DLD1 (cell line): ENCODE data around the gene GJD3.
"Not testable (repeated sequence)": the region's sequence is repeated elsewhere in the genome, so short reads cannot be mapped to it uniquely, and the experiment has no call there.

Source experiments
- in situ Hi-C: cut with HindIII; loops from 2 replicates; pipeline ENCODE4 v1.10.0; 2017; ENCODE audit warnings: low sequenced_read_pairs

The GJD3 gene

DNA sequence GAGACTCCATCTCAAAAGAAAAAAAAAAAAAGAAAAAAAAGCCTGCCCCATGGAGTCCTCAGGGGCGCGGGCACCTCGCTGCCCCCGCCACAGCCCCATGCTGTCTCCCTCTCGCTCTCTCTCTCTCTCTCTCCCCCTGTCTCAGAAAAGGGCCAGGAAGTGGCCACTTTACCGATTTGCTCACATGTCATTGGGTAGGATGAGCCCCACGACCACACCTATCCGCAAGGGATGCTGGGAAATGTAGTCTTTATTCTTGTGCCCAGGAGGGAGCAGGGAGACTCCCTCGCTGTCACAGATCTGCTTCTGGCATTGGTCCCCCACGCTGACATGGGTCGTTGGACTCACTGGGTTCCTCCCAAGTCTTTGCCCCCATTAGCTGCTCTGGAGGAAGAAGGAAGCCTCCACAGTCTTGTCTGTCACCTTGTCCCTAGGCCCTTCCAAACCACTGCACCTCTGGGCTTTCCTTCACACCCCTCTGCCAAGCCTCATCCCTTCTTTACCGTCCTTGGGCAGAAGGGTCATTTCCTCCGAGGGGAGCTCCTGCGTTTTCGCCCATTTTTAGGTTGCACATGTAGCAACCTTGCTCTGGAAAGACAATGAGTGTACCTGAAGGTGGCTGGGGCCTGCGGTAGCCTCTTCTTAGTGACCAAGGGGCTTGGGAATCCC lies 6.9 kb upstream of the GJD3 start:
- in situ Hi-C loops = no loop called here

DNA sequence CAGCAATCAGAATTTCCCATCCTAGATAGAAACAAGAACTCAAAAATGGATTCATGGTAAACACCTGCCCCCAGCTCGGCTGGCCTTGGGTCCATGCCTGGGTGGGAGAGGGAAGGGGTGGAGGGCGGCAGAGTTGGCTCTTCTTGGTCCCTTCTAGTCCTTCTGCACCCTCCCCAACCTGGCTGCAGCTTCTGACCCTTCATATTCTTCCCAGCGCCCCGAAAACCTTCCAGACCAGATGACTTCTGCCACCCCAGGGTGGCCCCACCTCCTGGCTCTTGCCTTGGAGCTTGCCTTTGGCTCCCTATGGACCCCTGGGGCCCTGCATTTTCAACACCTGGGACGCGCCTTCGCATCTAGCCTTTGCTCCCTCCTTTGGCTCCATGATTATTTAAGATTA lies 5.4 kb upstream of the GJD3 start:
- in situ Hi-C loops = no loop called here

DNA sequence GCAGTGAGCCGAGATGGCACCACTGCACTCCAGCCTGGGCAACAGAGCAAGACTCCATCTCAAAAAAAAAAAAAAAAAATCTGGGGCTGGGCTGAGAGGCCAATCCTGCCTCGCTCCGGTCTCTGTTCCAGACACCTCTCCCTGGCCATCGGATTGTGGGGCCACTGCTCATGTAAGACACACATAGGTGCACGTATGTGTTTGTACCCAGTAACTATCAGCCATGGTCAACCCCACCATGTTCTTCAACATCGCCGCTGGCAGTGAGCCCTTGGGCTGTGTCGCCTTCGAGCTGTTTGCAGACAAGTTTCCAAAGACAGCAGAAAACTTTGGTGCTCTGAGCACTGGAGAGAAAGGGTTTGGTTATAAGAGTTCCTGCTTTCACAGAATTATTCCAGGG lies 3.2 kb upstream of the GJD3 start:
- in situ Hi-C loops = not testable (repeated sequence)

DNA sequence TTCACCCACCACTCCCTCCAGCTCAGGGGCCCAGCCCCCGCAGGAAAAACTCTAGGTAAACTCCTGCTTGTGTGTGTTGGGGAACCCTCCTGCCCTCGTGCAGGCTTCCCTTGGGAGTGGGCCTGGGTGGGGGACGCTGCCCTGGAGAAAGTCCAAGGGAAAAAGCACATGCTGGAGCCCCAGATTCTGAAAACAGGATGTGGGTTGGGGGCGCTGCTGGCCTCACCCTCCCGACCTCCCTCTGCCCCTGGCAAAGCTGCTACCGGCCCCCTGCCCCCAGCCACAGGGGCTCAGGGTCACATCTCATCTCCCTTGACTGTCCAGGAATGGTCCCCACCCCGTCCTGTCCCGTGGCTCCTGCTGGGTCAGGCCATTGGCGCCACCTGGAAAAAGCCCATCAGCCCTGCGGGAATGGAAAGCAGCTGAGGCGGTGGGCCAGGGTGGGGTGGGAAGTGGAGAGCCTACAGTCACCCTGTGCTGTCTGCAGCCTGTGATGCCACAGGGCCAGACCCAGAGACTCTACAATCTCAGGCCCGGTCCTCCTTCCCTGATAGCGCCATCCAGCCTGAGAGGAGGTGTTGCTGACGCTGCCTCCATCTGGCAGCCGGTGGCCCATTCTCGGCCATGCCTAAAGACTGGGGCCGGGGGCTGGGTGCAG lies 2.5 kb upstream of the GJD3 start:
- in situ Hi-C loops = no loop called here

DNA sequence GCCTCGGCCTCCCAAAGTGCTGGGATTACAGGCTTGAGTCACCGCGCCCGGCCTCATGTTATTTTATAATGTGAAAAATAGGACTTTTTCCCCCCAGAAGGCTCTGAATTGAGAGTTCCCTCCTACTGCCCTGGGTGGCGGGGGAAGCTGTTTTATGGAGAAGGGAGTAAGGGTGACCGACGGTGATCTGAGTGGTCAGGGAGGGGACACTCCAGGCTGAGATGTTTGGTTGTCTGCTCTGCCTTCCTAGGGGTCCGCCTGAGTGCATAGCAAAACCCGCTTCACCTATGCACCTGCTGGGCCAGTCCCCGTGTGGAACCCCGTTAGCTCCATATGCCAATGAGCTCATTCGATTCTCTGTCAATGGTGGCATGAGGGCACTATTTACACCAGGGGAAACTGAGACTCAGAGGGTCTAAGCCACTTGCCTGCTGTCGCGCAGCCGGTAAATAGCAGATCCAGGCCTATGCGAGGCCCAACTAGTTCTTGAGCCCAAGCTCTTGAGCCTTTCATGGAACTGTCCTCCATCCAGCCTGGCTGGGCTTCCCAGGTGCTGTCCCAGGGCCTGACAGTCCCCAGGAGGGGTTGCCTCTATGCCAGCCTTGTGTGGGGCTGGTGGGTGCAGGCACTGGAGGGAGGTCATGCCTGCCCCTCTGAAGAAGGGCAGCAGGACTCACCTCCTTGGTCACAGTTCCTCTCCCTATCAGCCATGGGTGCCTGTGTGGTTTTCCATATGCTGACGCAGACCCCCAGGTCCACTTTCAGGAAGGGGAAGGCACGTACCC lies 1.7 kb upstream of the GJD3 start:
- in situ Hi-C loops = no loop called here

DNA sequence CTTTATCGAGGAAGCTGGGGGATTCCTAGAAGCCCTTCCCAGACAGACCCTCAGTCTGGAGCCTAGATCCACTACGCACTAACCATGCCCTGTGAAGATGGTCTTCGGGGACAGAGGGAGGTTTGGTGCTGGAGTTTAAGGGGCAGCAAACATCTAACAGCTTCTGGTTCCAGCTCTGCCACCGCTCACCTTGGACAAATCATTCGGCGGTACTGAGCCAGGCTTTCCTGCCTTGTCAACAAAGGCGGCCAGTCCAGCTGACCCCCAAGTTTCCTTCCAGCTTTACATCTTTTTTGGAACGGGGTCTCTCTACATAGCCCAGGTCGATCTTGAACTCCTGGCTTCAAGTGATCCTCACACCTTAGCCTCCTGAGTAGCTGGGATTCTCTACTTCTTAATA lies 369 bp upstream of the GJD3 start:
- in situ Hi-C loops = no loop called here

DNA sequence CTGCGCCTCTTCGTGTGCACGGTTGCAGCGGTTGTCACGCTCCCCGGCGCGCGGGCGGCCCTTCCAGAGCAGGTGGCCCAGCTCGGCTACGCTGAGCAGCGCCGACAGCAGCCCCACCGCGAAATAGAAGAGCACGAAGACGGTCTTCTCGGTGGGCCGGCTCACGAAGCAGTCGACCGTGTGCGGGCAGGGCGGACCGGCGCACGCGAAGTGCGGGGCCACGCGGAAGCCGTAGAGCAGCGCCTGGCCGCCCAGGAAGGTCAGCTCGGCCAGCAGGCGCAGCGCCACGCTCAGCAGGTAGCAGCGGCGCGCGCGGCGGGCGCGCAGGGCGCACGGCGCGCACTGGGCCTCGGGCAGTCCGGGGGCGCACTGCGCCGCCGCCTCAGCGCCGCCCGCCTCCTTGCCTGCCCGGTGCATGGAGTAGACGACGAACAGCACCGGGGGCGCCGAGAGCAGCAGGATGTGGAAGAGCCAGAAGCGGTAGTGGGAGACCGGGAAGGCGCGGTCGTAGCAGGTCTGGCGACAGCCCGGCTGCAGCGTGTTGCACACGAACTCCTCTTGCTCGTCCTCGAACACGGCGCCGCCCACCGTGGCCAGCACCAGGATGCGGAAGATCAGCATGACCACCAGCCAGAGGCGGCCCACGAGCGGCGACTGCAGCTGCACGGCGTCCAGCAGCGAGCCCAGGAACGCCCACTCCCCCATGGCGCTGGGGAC lies 1.3 kb downstream of the GJD3 start:
- in situ Hi-C loops = no loop called here

DNA sequence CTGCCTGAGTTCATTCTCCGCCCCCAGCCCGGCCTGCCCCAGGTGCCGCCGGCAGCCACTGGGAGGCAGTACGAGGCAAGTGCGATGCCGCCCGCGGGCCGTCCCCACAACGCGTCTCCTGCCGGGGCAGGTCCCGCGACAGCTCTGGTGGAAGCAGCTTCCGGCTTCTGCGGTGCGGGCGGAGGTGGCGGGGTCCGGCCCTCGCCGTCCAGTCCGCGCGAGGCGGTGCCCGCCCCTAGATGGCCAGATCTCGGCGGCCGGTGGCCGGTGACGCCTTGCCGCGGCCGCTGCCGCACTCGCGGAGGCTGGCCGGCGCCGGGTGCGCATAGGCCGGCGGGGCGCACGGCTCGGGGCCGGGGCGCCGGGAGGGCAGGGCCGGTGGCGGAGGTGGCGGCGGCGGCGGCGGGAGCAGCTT lies 1.8 kb downstream of the GJD3 start:
- in situ Hi-C loops = no loop called here

DNA sequence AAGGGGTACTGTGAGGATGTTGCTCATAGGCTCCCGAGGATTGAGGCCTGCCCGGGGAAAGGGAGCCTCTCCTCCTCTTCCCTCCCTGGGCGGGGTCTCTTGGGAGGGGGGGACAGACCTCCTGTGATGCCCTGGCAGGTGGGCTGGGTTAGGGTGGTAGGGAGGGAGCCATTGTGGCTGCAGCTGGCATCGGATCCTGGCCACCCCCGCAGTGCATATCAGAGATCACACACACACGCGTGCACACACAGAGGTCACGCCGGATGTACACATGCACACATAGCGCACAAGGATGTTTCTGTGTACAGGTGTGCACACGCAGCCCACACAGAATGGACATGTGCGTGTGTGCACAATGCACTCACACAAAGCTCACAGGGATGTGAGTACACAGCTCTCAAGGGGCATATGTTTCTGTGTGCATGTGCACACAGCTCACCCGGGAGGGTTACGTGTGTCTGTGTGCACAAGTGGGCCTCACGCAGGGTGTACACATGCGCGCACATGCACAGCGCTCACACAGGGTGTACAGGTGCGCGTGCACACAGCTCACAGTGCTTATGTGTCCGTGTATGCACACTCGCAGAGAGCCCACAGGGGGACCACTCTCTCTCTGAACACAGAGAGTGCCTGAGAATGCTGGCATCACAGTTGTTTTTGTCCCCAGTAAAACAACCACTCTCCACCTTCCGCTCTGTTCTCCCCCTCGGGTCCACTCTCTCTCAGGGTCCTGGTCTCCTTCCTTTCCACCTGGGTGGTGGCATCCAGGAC lies 2.4 kb downstream of the GJD3 start:
- in situ Hi-C loops = no loop called here

DNA sequence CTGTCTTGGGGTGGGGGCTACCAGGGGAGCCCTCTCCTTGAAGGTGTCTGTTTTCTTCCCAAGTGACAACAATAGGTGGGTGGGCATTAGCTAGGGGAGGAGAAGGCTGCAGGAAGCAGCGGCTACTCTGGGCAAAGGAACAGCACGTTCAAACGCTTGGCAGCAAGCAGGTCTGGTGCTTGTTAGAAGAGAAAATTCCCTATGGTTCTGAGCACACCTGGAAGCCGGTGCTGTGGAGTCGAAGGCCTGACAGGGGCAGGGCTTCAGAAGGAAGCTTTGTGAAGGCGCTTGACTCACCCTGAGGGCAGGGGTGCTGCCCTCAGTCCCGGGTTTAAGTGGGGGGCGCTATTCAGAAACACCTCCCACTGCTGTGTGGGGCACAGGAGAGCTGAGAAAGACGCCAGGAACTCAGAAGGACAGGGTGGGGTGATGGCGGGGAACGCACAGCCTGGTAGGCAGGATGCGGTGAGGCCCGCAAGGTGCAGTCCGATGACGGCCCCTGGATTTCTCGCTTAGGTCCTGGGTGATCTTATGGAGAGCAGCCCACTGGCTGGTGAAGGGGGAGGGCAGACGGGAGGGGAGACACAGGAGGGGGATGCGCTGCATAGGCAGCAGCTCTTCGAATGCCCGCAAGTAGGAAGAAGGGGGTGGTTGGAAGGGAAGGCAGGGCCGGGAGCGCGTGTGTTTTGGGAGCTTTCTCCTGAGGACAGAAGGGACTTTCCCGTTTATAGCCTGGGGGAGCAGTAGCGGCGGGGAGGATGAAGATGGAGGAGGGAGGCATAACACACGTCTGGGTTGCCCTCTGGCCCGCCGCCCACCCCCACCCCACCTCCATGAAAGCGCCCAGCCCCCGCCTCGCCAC lies 3.2 kb downstream of the GJD3 start:
- in situ Hi-C loops = no loop called here

DNA sequence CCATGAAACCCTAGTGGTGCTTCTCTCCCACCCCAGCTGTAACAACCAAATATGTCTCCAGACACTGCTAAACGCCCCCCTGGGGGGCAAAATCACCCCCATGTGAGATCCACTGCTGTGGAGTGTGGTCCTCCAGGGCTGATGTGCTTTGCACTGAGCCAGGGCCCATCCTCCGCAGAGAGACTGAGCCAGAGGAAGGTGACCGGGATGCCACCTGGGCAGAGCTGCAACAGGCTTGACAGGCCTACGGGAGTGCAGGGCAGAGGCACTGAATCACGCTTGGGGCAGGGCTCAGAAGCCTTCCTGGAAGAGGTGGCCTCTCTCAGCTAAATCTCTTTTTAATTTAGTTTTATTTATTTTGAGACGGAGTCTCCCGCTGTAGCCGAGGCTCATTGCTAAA lies 4.4 kb downstream of the GJD3 start:
- in situ Hi-C loops = no loop called here

DNA sequence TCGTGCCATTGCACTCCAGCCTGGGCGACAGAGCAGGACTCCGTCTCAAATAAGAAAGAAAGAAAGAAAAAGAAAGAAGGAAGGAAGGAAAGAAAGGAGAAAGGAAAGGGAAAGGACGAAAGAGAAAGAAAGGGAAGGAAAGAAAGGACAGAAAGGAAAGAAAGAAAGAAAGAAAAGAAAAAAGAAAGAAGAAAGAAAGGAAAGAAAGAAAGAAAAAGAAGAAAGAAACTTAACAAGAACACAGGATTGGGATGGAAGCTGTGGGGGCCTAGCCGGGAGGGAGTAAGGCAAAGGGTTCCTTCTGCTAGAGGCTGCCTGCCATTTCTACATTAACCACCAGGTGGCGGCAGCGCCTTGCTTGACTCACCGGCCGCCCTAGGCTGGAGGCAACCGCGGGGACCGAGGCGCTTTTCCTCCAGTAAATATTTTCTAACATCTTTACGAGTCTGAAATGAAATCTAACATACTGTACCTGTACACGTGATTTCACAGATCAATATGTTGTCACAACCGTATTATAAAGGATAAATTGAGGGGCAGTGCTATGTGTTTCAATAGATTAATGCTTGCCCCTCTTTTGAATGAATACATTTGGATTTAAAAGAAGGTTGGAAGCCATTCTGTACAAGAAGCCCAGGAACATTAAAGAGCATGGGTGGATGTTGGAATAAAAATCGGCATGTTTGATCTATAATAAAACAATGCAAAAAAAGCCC lies 6.1 kb downstream of the GJD3 start:
- in situ Hi-C loops = no loop called here

DNA sequence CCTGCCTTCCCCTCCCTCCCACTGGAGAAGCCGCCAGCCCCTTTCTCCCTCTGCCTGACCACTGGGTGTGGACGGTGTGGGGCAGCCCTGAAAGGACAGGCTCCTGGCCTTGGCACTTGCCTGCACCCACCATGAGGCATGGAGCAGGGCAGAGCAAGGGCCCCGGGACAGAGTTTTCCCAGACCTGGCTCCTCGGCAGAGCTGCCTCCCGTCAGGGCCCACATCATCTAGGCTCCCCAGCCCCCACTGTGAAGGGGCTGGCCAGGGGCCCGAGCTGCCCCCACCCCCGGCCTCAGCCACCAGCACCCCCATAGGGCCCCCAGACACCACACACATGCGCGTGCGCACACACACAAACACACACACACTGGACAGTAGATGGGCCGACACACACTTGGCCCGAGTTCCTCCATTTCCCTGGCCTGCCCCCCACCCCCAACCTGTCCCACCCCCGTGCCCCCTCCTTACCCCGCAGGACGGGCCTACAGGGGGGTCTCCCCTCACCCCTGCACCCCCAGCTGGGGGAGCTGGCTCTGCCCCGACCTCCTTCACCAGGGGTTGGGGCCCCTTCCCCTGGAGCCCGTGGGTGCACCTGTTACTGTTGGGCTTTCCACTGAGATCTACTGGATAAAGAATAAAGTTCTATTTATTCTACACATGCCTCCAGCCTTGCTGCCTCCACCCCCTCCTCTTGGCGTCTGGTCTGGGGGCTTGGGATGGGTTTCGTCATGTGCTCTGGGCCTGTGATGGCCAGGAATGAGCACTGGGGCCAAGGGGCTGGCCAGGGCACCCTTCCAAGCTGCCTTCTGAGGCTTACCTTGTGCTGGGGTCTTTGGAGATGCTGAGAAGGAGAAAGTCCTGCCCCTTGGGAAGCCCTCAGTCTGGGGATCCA lies 7.3 kb downstream of the GJD3 start:
- in situ Hi-C loops = no loop called here

DNA sequence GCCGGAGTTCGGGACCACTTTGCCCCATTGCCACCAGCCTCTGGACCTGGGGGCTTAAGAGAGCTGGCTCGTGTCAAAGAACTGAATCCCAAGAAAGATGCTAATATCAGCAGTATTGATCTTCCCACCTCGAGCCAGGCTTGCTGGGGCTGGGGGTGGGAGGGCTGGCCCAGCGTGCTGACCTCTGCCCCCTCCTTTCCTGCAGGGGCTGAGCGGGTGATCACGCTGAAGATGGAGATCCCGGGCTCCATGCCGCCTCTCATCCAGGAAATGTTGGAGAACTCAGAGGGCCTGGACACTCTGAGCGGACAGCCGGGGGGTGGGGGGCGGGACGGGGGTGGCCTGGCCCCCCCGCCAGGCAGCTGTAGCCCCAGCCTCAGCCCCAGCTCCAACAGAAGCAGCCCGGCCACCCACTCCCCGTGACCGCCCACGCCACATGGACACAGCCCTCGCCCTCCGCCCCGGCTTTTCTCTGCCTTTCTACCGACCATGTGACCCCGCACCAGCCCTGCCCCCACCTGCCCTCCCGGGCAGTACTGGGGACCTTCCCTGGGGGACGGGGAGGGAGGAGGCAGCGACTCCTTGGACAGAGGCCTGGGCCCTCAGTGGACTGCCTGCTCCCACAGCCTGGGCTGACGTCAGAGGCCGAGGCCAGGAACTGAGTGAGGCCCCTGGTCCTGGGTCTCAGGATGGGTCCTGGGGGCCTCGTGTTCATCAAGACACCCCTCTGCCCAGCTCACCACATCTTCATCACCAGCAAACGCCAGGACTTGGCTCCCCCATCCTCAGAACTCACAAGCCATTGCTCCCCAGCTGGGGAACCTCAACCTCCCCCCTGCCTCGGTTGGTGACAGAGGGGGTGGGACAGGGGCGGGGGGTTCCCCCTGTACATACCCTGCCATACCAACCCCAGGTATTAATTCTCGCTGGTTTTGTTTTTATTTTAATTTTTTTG lies 8.5 kb downstream of the GJD3 start:
- in situ Hi-C loops = no loop called here

DNA sequence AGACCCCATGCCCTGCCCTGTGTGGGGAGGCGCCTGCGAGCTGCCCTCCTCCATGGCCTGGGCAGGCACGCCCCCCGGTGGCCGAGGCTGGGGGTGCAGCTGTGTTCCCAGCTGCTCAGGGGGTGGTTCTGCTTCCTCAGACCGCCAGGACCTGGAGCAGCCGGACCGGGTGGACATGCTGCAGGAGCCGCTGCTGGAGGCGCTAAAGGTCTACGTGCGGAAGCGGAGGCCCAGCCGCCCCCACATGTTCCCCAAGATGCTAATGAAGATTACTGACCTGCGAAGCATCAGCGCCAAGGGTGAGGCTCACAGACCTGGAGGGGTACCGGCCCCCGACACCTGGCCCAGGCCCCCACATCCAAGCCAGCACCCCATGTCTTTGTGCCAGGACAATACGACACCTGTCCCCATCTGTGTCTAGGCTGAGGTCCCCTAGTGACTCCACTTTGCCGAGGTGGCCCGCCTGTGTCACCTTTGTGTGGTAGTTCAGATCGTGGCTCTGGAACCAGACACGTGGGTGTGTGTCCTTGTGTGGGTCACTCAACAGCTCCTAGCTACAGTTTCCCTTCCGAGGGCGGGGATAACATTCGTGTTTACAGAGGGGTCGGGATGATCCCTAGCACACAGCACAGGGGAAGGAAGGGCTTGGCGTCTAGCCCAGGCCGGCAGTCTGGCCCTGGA lies 9.3 kb downstream of the GJD3 start:
- in situ Hi-C loops = no loop called here
